Measurements from ENCODE around the gene ZMIZ2. TPM values are rescaled to one million over a fixed set of nuclear protein-coding genes. Genes with fewer than 3 reads are reported as not detected.

The ZMIZ2 gene
- total RNA-seq, 1 donor from 2014 or later: 76.8 TPM

- no peaks in the 10 kb centered on the region for H3K79me2 ChIP-seq (ENCODE audit: insufficient read depth, low read length)
- no peaks in the 10 kb centered on the region for H3K36me3 Mint-ChIP-seq (ENCODE audit: low read depth, unreplicated experiment)
- no peaks in the 10 kb centered on the region for H3K27me3 Mint-ChIP-seq (ENCODE audit: low read depth, unreplicated experiment)
- peak overlapping the region; percentile 75 for H3K27ac Mint-ChIP-seq (ENCODE audit: unreplicated experiment)
- FAIRE-seq: no peak
- no peaks in the 10 kb centered on the region for H3K27me3 ChIP-seq (ENCODE audit: insufficient read depth, low read length)
- no peaks in the 10 kb centered on the region for H3K36me3 ChIP-seq (ENCODE audit: insufficient read depth, low read length)
- no peak overlapping the region for H3K4me3 ChIP-seq (ENCODE audit: insufficient read depth, low read depth, low read length)
- no peaks in the 10 kb centered on the region for H3K9me3 Mint-ChIP-seq (ENCODE audit: unreplicated experiment)
- H3K27ac ChIP-seq (ENCODE audit: low read depth, low read length): peak overlapping the region; percentile 99
- TF ChIP-seq CTCF (IDR thresholded peaks at IDR 0.05; ENCODE audit: insufficient read depth, low read depth, low read length) (no peak), EZH2 (IDR thresholded peaks at IDR 0.05; ENCODE audit: insufficient read depth, low read length) (no peak)
- H3K4me3 Mint-ChIP-seq (ENCODE audit: unreplicated experiment): no peak overlapping the region
- no peak overlapping the region for H2AFZ ChIP-seq (ENCODE audit: low read depth, low read length)
- peaks cover 4% of the 10 kb centered on the region for H3K4me1 ChIP-seq (ENCODE audit: insufficient read depth, low read length)
- H4K20me1 ChIP-seq (ENCODE audit: insufficient read depth, low read length): no peaks in the 10 kb centered on the region
- no peaks in the 10 kb centered on the region for H3K4me1 Mint-ChIP-seq (ENCODE audit: low read depth, unreplicated experiment)
- no peaks in the 10 kb centered on the region for H3K9me3 ChIP-seq (ENCODE audit: insufficient read depth, low read depth, low read length)
- peak; percentile 71 for DNase-seq (ENCODE audit: low read depth)
- peak overlapping the region; percentile 75 for H3K9ac ChIP-seq (ENCODE audit: low read length)
- H3K4me2 ChIP-seq (ENCODE audit: low read length): peak overlapping the region; percentile 62
Observed at GRCh38 chr7:44733708-44734481, 14.8 kb upstream of the ZMIZ2 start.

- Histone ChIP-seq H3K9ac (ENCODE audit: low read length) (peak overlapping the region; percentile 75), H3K4me2 (ENCODE audit: low read length) (peak overlapping the region; percentile 75), H2AFZ (ENCODE audit: low read depth, low read length) (no peak overlapping the region), H4K20me1 (ENCODE audit: insufficient read depth, low read length) (no peaks in the 10 kb centered on the region), H3K36me3 (ENCODE audit: insufficient read depth, low read length) (no peaks in the 10 kb centered on the region), H3K27ac (ENCODE audit: low read depth, low read length) (peak overlapping the region; percentile 99), H3K9me3 (ENCODE audit: insufficient read depth, low read depth, low read length) (no peaks in the 10 kb centered on the region), H3K27me3 (ENCODE audit: insufficient read depth, low read length) (no peaks in the 10 kb centered on the region), H3K4me1 (ENCODE audit: insufficient read depth, low read length) (peaks cover 4% of the 10 kb centered on the region), H3K79me2 (ENCODE audit: insufficient read depth, low read length) (no peaks in the 10 kb centered on the region), H3K4me3 (ENCODE audit: insufficient read depth, low read depth, low read length) (peak overlapping the region; percentile 23)
- TF ChIP-seq CTCF (IDR thresholded peaks at IDR 0.05; ENCODE audit: insufficient read depth, low read depth, low read length): no peak
- TF ChIP-seq EZH2 (IDR thresholded peaks at IDR 0.05; ENCODE audit: insufficient read depth, low read length): no peak
- H3K27me3 Mint-ChIP-seq (ENCODE audit: low read depth, unreplicated experiment): no peaks in the 10 kb centered on the region
- peak overlapping the region; percentile 41 for H3K4me3 Mint-ChIP-seq (ENCODE audit: unreplicated experiment)
- no peaks in the 10 kb centered on the region for H3K9me3 Mint-ChIP-seq (ENCODE audit: unreplicated experiment)
- no peaks in the 10 kb centered on the region for H3K4me1 Mint-ChIP-seq (ENCODE audit: low read depth, unreplicated experiment)
- FAIRE-seq: peak; percentile 100
- peak; percentile 98 for DNase-seq (ENCODE audit: low read depth)
- no peaks in the 10 kb centered on the region for H3K36me3 Mint-ChIP-seq (ENCODE audit: low read depth, unreplicated experiment)
- H3K27ac Mint-ChIP-seq (ENCODE audit: unreplicated experiment): peak overlapping the region; percentile 97
Observed at GRCh38 chr7:44735403-44736165, 13.1 kb upstream of the ZMIZ2 start.
